ENCODE measurements around the gene ITGA3. TPM values are rescaled to one million over a fixed set of nuclear protein-coding genes. Genes with fewer than 3 reads are reported as not detected.

The ITGA3 gene
- total and polyA plus RNA-seq, 7 donors = 15.6 to 85.1 (median 38.4) TPM

GRCh38 chr17:50110591-50111349 lies 54.9 kb downstream of the ITGA3 start:
- Histone ChIP-seq H3K9me3 (no peaks in the 10 kb centered on the region), H3K36me3 (peaks cover 31 to 52% (median 38%) of the 10 kb centered on the region in 4 donors), H3K4me3 (no peak overlapping the region), H3K27ac (peak overlapping the region; percentile 70 to 87 (median 77)), H3K27me3 (no peaks in the 10 kb centered on the region), H3K4me1 (peaks cover 0 to 37% (median 30%) of the 10 kb centered on the region in 4 donors)
- TF ChIP-seq POLR2A (IDR thresholded peaks at IDR 0.05) (no peak), CTCF (IDR thresholded peaks at IDR 0.05) (no peak), POLR2AphosphoS5 (IDR thresholded peaks at IDR 0.05) (no peak), EP300 (IDR thresholded peaks at IDR 0.05) (no peak)
- 85 to 88% methylated on average over 19 of the region's 19 CpGs for WGBS, 2 donors
- intact Hi-C loops (cut with DNase I) = no loop called here
- DNase-seq = no peak

- no peak for TF ChIP-seq EP300 (IDR thresholded peaks at IDR 0.05)
- TF ChIP-seq POLR2AphosphoS5 (IDR thresholded peaks at IDR 0.05) = peak in 3 of 4 donors; percentile 21 to 42 (median 38)
- H3K4me3 ChIP-seq = no peak overlapping the region
- peaks cover 22 to 40% (median 27%) of the 10 kb centered on the region in 4 donors for H3K36me3 ChIP-seq
- peak overlapping the region; percentile 70 to 87 (median 77) for H3K27ac ChIP-seq
- intact Hi-C loops (cut with DNase I) = no loop called here
- WGBS, 2 donors = 72 to 73% methylated on average over 14 of the region's 14 CpGs
- H3K4me1 ChIP-seq = peaks cover 0 to 41% (median 33%) of the 10 kb centered on the region in 4 donors
- no peak for DNase-seq
- H3K9me3 ChIP-seq = no peaks in the 10 kb centered on the region
- no peaks in the 10 kb centered on the region for H3K27me3 ChIP-seq
Observed at GRCh38 chr17:50111673-50112655, 56.1 kb downstream of the ITGA3 start.

- no peaks in the 10 kb centered on the region for H3K9me3 ChIP-seq
- intact Hi-C loops (cut with DNase I) = no loop called here
- peaks cover 15 to 33% (median 21%) of the 10 kb centered on the region in 4 donors for H3K36me3 ChIP-seq
- TF ChIP-seq CTCF (IDR thresholded peaks at IDR 0.05) (peak in 3 of 4 experiments; percentile 18 to 44 (median 28)), POLR2AphosphoS5 (IDR thresholded peaks at IDR 0.05) (peak in 2 of 4 donors; percentile 49 to 52), EP300 (IDR thresholded peaks at IDR 0.05) (no peak), POLR2A (IDR thresholded peaks at IDR 0.05) (no peak)
- no peaks in the 10 kb centered on the region for H3K27me3 ChIP-seq
- peak overlapping the region; percentile 70 to 87 (median 77) for H3K27ac ChIP-seq
- peaks cover 0 to 49% (median 40%) of the 10 kb centered on the region in 4 donors for H3K4me1 ChIP-seq
- WGBS, 2 donors = 23 to 87% methylated on average over 17 of the region's 17 CpGs
- DNase-seq = no peak
- H3K4me3 ChIP-seq = no peak overlapping the region
Observed at GRCh38 chr17:50112694-50113093, 56.8 kb downstream of the ITGA3 start.

- WGBS, 2 donors = 69 to 85% methylated on average over 7 of the region's 7 CpGs
- Histone ChIP-seq H3K4me3 (no peak overlapping the region), H3K9me3 (no peaks in the 10 kb centered on the region), H3K36me3 (peaks cover 9 to 22% (median 12%) of the 10 kb centered on the region in 4 donors), H3K27ac (peak overlapping the region in 2 of 4 donors; percentile 80 to 87), H3K4me1 (peaks cover 0 to 51% (median 43%) of the 10 kb centered on the region in 4 donors), H3K27me3 (no peaks in the 10 kb centered on the region)
- no peak for DNase-seq
- TF ChIP-seq EP300 (IDR thresholded peaks at IDR 0.05) (no peak), POLR2A (IDR thresholded peaks at IDR 0.05) (no peak), POLR2AphosphoS5 (IDR thresholded peaks at IDR 0.05) (peak in 1 of 4 donors; percentile 37)
- intact Hi-C loops (cut with DNase I) = no loop called here
Observed at GRCh38 chr17:50113624-50114320, 57.9 kb downstream of the ITGA3 start.

- Histone ChIP-seq H3K27ac (no peak overlapping the region), H3K36me3 (peaks cover 7 to 15% (median 9%) of the 10 kb centered on the region in 4 donors), H3K27me3 (no peaks in the 10 kb centered on the region), H3K4me1 (peaks cover 0 to 51% (median 43%) of the 10 kb centered on the region in 4 donors), H3K4me3 (no peak overlapping the region), H3K9me3 (no peaks in the 10 kb centered on the region)
- DNase-seq = no peak
- whole genome bisulfite sequencing, 2 donors = 80 to 90% methylated on average over 4 of the region's 4 CpGs
- TF ChIP-seq EP300 (IDR thresholded peaks at IDR 0.05) (no peak), CTCF (IDR thresholded peaks at IDR 0.05) (no peak), POLR2AphosphoS5 (IDR thresholded peaks at IDR 0.05) (no peak), POLR2A (IDR thresholded peaks at IDR 0.05) (no peak)
- intact Hi-C loops (cut with DNase I) = no loop called here
Observed at GRCh38 chr17:50114401-50114800, 58.5 kb downstream of the ITGA3 start.
